8988T (cell line): ENCODE measurements around the gene GALNS.

Source experiments
- DNase-seq: peaks from one replicate; pipeline ENCODE4 v3.0.0; 2011

Gene GALNS

GRCh38 chr16:88874938-88875599, 18.3 kb upstream of the GALNS start:
- no peak for DNase-seq

- DNase-seq = no peak
Observed at GRCh38 chr16:88872650-88873331, 16.0 kb upstream of the GALNS start.

GRCh38 chr16:88871730-88872416, 15.1 kb upstream of the GALNS start:
- no peak for DNase-seq

GRCh38 chr16:88871349-88871702, 14.6 kb upstream of the GALNS start:
- no peak for DNase-seq

- DNase-seq = no peak
Observed at GRCh38 chr16:88870608-88871348, 14.0 kb upstream of the GALNS start.

GRCh38 chr16:88869673-88869980, 12.9 kb upstream of the GALNS start:
- no peak for DNase-seq

GRCh38 chr16:88868974-88869672, 12.4 kb upstream of the GALNS start:
- DNase-seq = no peak

- no peak for DNase-seq
Observed at GRCh38 chr16:88867581-88868246, 11.0 kb upstream of the GALNS start.

GRCh38 chr16:88866151-88866920, 9.6 kb upstream of the GALNS start, which contains the start of gene PABPN1L:
TSS of gene PABPN1L (minus strand) at chr16:88866660. CDS start at chr16:88866606, 54 bp downstream.
- DNase-seq = no peak

- DNase-seq = no peak
Observed at GRCh38 chr16:88865742-88866141, 9.0 kb upstream of the GALNS start.

GRCh38 chr16:88865310-88865709, 8.6 kb upstream of the GALNS start:
- no peak for DNase-seq

- no peak for DNase-seq
Observed at GRCh38 chr16:88864521-88864920, 7.8 kb upstream of the GALNS start.

- no peak for DNase-seq
Observed at GRCh38 chr16:88864099-88864498, 7.4 kb upstream of the GALNS start.

- DNase-seq = no peak
Observed at GRCh38 chr16:88863426-88863825, 6.7 kb upstream of the GALNS start.

- no peak for DNase-seq
Observed at GRCh38 chr16:88862968-88863367, 6.2 kb upstream of the GALNS start.

GRCh38 chr16:88861359-88861758, 4.6 kb upstream of the GALNS start:
- DNase-seq = no peak

- no peak for DNase-seq
Observed at GRCh38 chr16:88859381-88860091, 2.8 kb upstream of the GALNS start.

GRCh38 chr16:88857728-88858339, 1.1 kb upstream of the GALNS start:
- peak; percentile 97 for DNase-seq

GRCh38 chr16:88856122-88856827, 472 bp downstream of the GALNS start:
- peak; percentile 84 for DNase-seq

GRCh38 chr16:88855736-88856121, 1.0 kb downstream of the GALNS start:
- DNase-seq = no peak
